Body of pancreas (tissue), 4 donors: ENCODE results near the gene GGT6. TPM values are rescaled to one million over a fixed set of nuclear protein-coding genes. Genes with fewer than 3 reads are reported as not detected.

Experiments
- ATAC-seq: fragments of 150-250 bp; one replicate; pipeline ENCODE4 v1.9.1; 2016
- DNase-seq, 4 donors: peaks; one replicate each; pipeline ENCODE4 v3.0.0-alpha.2; 2019
- H3K27ac ChIP-seq, 4 donors: fragments of 200-600 bp; sonication (generic); 1 replicate in 3 of 4; 2 replicates in 1 of 4; pipeline versions ENCODE4 v1.5.1 to v1.6.1; 2016 to 2019; ENCODE audit warnings: mild to moderate bottlenecking in 1 of 4, mixed read lengths in 1 of 4, moderate library complexity in 1 of 4
- H3K27me3 ChIP-seq, 2 donors: fragments of 200-600 bp; sonication (generic); one replicate each; pipeline ENCODE4 v1.6.0; 2016; ENCODE audit warnings: mild to moderate bottlenecking in 1 of 2
- H3K36me3 ChIP-seq, 2 donors: fragments of 200-600 bp; sonication (generic); replicated peaks in 1 of 2; 2 replicates each; pipeline ENCODE4 v1.5.1; 2016; ENCODE audit warnings: low read depth in 2 of 2; ENCODE audit not compliant: insufficient read depth in 1 of 2
- H3K4me1 ChIP-seq: fragments of 200-600 bp; sonication (generic); one replicate; pipeline ENCODE4 v1.6.0; 2016
- H3K4me3 ChIP-seq, 2 donors: fragments of 200-600 bp; sonication (generic); 1 replicate in 1 of 2; 2 replicates in 1 of 2; pipeline ENCODE4 v1.5.1; 2016 to 2019
- H3K9me3 ChIP-seq, 3 donors: fragments of 200-600 bp; sonication (generic); 1 replicate in 2 of 3; 2 replicates in 1 of 3; pipeline ENCODE4 v1.5.1; 2016
- CTCF ChIP-seq, 7 experiments: fragments of 450-650 bp in 4 of 7; fragments of 200-600 bp in 3 of 7; sonication (generic) in 3 of 7; IDR thresholded peaks; one replicate each; pipeline ENCODE4 v1.5.1; 2016 to 2019; ENCODE audit warnings: antibody characterized with exemption in 7 of 7
- POLR2A ChIP-seq, 3 donors: fragments of 450-650 bp; IDR thresholded peaks; one replicate each; pipeline ENCODE4 v1.6.1; 2016; ENCODE audit warnings: antibody characterized with exemption in 3 of 3, mild to moderate bottlenecking in 2 of 3
- WGBS, 2 donors: methylation state at CpG; one replicate each; pipeline ENCODE4 v1.1.5; 2017; 5-methylcytosine and 5-hydroxymethylcytosine counted together
- intact Hi-C: fragments of 100-400 bp; cut with DNase I; formaldehyde crosslinking; loops from one replicate; pipeline ENCODE4 v1.15.1; 2023
- total RNA-seq, 2 donors: library from RNA; depleted of rRNA; stranded (reverse); fragments of >200 nt; gene quantifications; one replicate each; pipeline ENCODE4 v1.1.0, GENCODE V29; 2016

Gene GGT6
- total RNA-seq, 2 donors from 2014 or later, result 29.3 to 85.7 TPM

- ATAC-seq (peak; percentile 67), DNase-seq (peak in 1 of 4 donors; percentile 39)
- Histone ChIP-seq H3K36me3 (no peaks in the 10 kb centered on the region), H3K27me3 (no peaks in the 10 kb centered on the region), H3K9me3 (no peaks in the 10 kb centered on the region), H3K4me3 (no peak overlapping the region), H3K27ac (no peak overlapping the region), H3K4me1 (no peaks in the 10 kb centered on the region)
- intact Hi-C loops, result loop anchor here (5.0 kb wide), 1 partner anchor 49 kb away; no protein-coding TSS in a partner anchor
- TF ChIP-seq POLR2A (IDR thresholded peaks at IDR 0.05) (no peak), CTCF (IDR thresholded peaks at IDR 0.05) (no peak)
- 32 to 39% methylated on average over 5 to 7 of the region's 7 CpGs for WGBS, 2 donors
Observed at GRCh38 chr17:4573669-4574068, 13.3 kb upstream of the GGT6 start.

- Histone ChIP-seq H3K4me3 (no peak overlapping the region), H3K27me3 (no peaks in the 10 kb centered on the region), H3K27ac (no peak overlapping the region), H3K9me3 (no peaks in the 10 kb centered on the region), H3K36me3 (no peaks in the 10 kb centered on the region), H3K4me1 (no peaks in the 10 kb centered on the region)
- ATAC-seq, result no peak
- 61 to 63% methylated on average over 4 of the region's 4 CpGs for WGBS, 2 donors
- TF ChIP-seq POLR2A (IDR thresholded peaks at IDR 0.05), result no peak
- no peak for DNase-seq
- intact Hi-C loops, result loop anchor here (5.0 kb wide), 1 partner anchor 49 kb away; no protein-coding TSS in a partner anchor
Observed at GRCh38 chr17:4573115-4573514, 12.7 kb upstream of the GGT6 start.

GRCh38 chr17:4572131-4572530 is 11.8 kb upstream of the GGT6 start:
- H3K27ac ChIP-seq, result no peak overlapping the region
- no peaks in the 10 kb centered on the region for H3K36me3 ChIP-seq
- DNase-seq, result no peak
- no peaks in the 10 kb centered on the region for H3K4me1 ChIP-seq
- TF ChIP-seq CTCF (IDR thresholded peaks at IDR 0.05) (no peak), POLR2A (IDR thresholded peaks at IDR 0.05) (no peak)
- intact Hi-C loops, result loop anchor here (5.0 kb wide), 1 partner anchor 50 kb away; no protein-coding TSS in a partner anchor
- no peaks in the 10 kb centered on the region for H3K27me3 ChIP-seq
- no peak overlapping the region for H3K4me3 ChIP-seq
- no peak for ATAC-seq
- H3K9me3 ChIP-seq, result no peaks in the 10 kb centered on the region
- WGBS, 2 donors, result 65 to 71% methylated on average over 9 of the region's 9 CpGs

- TF ChIP-seq CTCF (IDR thresholded peaks at IDR 0.05) (no peak), POLR2A (IDR thresholded peaks at IDR 0.05) (no peak)
- H3K27me3 ChIP-seq, result no peaks in the 10 kb centered on the region
- no peaks in the 10 kb centered on the region for H3K36me3 ChIP-seq
- H3K4me1 ChIP-seq, result peaks cover 14% of the 10 kb centered on the region
- WGBS, 2 donors, result 31 to 77% methylated on average over 1 of the region's 1 CpG
- no peak overlapping the region for H3K27ac ChIP-seq
- H3K9me3 ChIP-seq, result no peaks in the 10 kb centered on the region
- ATAC-seq (no peak), DNase-seq (no peak)
- no peak overlapping the region for H3K4me3 ChIP-seq
- intact Hi-C loops, result no loop called here
Observed at GRCh38 chr17:4569591-4569990, 9.2 kb upstream of the GGT6 start.

DNA sequence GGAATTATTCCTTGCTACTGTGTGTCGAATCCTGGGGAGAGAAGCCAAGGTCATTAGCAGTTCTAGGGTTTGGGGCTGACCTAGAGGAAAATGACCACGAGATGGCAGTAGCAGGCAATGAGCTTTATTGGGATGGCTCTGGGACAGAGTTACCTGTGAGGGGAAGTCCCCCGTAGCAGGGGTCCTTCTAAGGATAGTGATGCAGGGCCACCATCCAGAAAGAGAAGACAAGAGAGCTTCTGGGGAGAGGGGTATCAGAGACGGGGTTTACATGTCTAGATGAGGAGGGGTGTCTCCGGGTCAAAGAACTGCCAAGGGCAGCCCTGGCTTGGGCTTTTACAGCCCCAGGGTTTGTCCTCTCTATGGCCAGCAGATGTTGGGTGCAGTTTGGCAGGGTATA is 6.4 kb upstream of the GGT6 start:
- WGBS, 2 donors, result 20 to 24% methylated on average over 5 of the region's 5 CpGs

More for the DNA sequence above, 6.4 kb upstream of the GGT6 start:
- peaks cover 14% of the 10 kb centered on the region for H3K4me1 ChIP-seq
- DNase-seq (peak; percentile 67 to 71 (median 70)), ATAC-seq (peak; percentile 79)
- intact Hi-C loops, result no loop called here
- no peaks in the 10 kb centered on the region for H3K27me3 ChIP-seq
- no peak for TF ChIP-seq POLR2A (IDR thresholded peaks at IDR 0.05)
- peak; percentile 66 to 81 (median 72) for TF ChIP-seq CTCF (IDR thresholded peaks at IDR 0.05)
- no peak overlapping the region for H3K27ac ChIP-seq
- H3K9me3 ChIP-seq, result no peaks in the 10 kb centered on the region
- H3K4me3 ChIP-seq, result no peak overlapping the region
- no peaks in the 10 kb centered on the region for H3K36me3 ChIP-seq
